OCI-LY3 (cell line): ENCODE results near the gene CMSS1.

Experiments used
- EZH2phosphoT487 ChIP-seq: fragments of 200-600 bp; shearing (Covaris generic); IDR thresholded peaks from 2 replicates; pipeline ENCODE4 v1.6.1; 2018; ENCODE audit warnings: antibody characterized with exemption, mixed run types, low read depth
- TF ChIP-seq, protein P1 (sequence below): fragments of 200-600, 300-600 bp; sonication (generic); IDR thresholded peaks from 2 replicates; pipeline ENCODE4 v1.5.1; 2014; ENCODE audit warnings: antibody characterized with exemption, low read length, low read depth

DNA sequence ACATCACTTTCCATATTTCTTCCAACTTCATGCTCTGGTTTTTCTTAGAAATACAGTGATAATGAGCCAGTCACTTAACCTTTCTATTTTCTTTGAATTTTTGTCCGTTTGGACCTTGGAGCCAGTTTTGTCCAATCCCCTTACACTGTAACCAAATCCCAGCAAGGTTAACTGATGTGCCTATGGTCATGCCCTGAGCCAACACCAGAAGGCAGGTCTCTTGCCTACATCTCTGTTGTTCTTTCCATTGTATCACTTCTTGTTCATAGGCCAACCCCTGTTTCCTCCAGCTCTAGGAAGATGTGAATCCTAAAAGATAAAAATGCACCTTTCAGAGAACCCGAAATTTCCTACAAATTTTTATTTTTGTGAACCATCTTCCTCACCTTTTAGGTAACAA is 122.7 kb downstream of the CMSS1 start:
- TF ChIP-seq, protein P1, sequence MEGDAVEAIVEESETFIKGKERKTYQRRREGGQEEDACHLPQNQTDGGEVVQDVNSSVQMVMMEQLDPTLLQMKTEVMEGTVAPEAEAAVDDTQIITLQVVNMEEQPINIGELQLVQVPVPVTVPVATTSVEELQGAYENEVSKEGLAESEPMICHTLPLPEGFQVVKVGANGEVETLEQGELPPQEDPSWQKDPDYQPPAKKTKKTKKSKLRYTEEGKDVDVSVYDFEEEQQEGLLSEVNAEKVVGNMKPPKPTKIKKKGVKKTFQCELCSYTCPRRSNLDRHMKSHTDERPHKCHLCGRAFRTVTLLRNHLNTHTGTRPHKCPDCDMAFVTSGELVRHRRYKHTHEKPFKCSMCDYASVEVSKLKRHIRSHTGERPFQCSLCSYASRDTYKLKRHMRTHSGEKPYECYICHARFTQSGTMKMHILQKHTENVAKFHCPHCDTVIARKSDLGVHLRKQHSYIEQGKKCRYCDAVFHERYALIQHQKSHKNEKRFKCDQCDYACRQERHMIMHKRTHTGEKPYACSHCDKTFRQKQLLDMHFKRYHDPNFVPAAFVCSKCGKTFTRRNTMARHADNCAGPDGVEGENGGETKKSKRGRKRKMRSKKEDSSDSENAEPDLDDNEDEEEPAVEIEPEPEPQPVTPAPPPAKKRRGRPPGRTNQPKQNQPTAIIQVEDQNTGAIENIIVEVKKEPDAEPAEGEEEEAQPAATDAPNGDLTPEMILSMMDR, result no peak
- no peak for TF ChIP-seq EZH2phosphoT487
